Measurements from ENCODE around the gene GAB4.
"Not testable (repeated sequence)": the region's sequence is repeated elsewhere in the genome, so short reads cannot be mapped to it uniquely, and the experiment has no call there.

Gene GAB4

GRCh38 chr22:16956290-16956689, 51.7 kb downstream of the GAB4 start:
- DNase-seq, result no peak

- no peak for DNase-seq
Measured at GRCh38 chr22:16955678-16956210, 52.3 kb downstream of the GAB4 start.

GRCh38 chr22:16955081-16955480, 52.9 kb downstream of the GAB4 start:
- DNase-seq, result no peak

- DNase-seq, result no peak
Measured at GRCh38 chr22:16954060-16954403, 54.0 kb downstream of the GAB4 start.

GRCh38 chr22:16953206-16954059, 54.6 kb downstream of the GAB4 start:
- no peak for DNase-seq

GRCh38 chr22:16949561-16949960, 58.5 kb downstream of the GAB4 start:
- no peak for DNase-seq

GRCh38 chr22:16937811-16938210, 70.2 kb downstream of the GAB4 start:
- no peak for DNase-seq

- not testable (repeated sequence) for DNase-seq
Measured at GRCh38 chr22:16937209-16937608, 70.8 kb downstream of the GAB4 start.

- no peak for DNase-seq
Measured at GRCh38 chr22:16936625-16937024, 71.4 kb downstream of the GAB4 start.

GRCh38 chr22:16935209-16935608, 72.8 kb downstream of the GAB4 start:
- no peak for DNase-seq

- no peak for DNase-seq
Measured at GRCh38 chr22:16933291-16934282, 74.4 kb downstream of the GAB4 start.

GRCh38 chr22:16932577-16932976, 75.4 kb downstream of the GAB4 start:
- no peak for DNase-seq

GRCh38 chr22:16925407-16925966, 82.5 kb downstream of the GAB4 start:
- DNase-seq, result no peak

GRCh38 chr22:16922706-16923105, 85.3 kb downstream of the GAB4 start:
- no peak for DNase-seq

- no peak for DNase-seq
Measured at GRCh38 chr22:16922076-16922475, 85.9 kb downstream of the GAB4 start.

GRCh38 chr22:16917144-16918003, 90.6 kb downstream of the GAB4 start:
- DNase-seq, result peak; percentile 40 to 42

- no peak for DNase-seq
Measured at GRCh38 chr22:16915701-16916100, 92.3 kb downstream of the GAB4 start.

GRCh38 chr22:16914911-16915310, 93.1 kb downstream of the GAB4 start:
- not testable (repeated sequence) for DNase-seq

GRCh38 chr22:16914006-16914405, 94.0 kb downstream of the GAB4 start:
- DNase-seq, result no peak

- no peak for DNase-seq
Measured at GRCh38 chr22:16912281-16912680, 95.7 kb downstream of the GAB4 start.
